Measurements from ENCODE around the gene YBX3. TPM values are rescaled to one million over a fixed set of nuclear protein-coding genes. Genes with fewer than 3 reads are reported as not detected.

The YBX3 gene
- total and polyA plus RNA-seq, 2 of the 13 experiments (the other 11 are each of a cell fraction or from before 2014, with no cell fraction given), result 77.5 to 99.6 TPM

DNA sequence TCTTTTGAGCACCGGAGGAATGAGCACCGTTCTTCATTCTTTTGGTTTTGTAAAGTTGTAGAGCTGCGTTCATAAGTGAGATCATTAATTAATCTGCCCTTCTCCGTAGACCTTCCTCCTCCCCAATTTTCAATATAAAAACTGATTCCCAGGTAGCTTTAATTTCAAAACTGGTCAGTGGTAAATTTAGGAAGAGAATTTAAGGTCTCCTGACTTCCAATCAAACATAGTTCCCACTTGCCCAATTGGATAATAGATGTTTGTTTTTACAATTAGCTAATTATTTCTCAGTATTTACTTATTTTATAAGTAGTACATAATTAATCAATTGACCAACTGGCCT lies 27.2 kb upstream of the YBX3 start:
- in situ Hi-C loops (cut with HindIII; ENCODE audit: extremely low pct_ligation_motif_present, low pct_unique_long_range_greater_than_20kb) (no loop called here), intact Hi-C loops (cut with micrococcal nuclease; ENCODE audit: unreplicated experiment) (loop anchor here (1.0 to 2.0 kb wide), 2 partner anchors 27 to 516 kb away; partner anchors contain the start of gene YBX3)
- peaks cover 16% of the 10 kb centered on the region; the same call in 1 of the 2 replicates for H3K4me1 ChIP-seq (ENCODE audit: insufficient read depth, low read length)
- H3K36me3 ChIP-seq (replicated peaks in 1 of 2; ENCODE audit: control insufficient read depth in 1 of 2, insufficient read depth in 2 of 2, low read length in 2 of 2), result no peaks in the 10 kb centered on the region
- ATAC-seq (no peak), FAIRE-seq (no peak), DNase-seq (ENCODE audit: low spot score) (no peak)
- no peaks in the 10 kb centered on the region for H4K20me1 ChIP-seq (ENCODE audit: insufficient read depth, low read length)
- no peaks in the 10 kb centered on the region for H3K79me2 ChIP-seq (ENCODE audit: insufficient read depth, low read length)
- H3K4me3 ChIP-seq (replicated peaks in 1 of 3; ENCODE audit: insufficient read depth in 1 of 3, low read depth in 2 of 3, low read length in 3 of 3), result no peak overlapping the region
- peak overlapping the region; percentile 92; the same call in 1 of the 2 replicates for H3K4me2 ChIP-seq (ENCODE audit: low read depth, low read length)
- peaks cover 1% of the 10 kb centered on the region; the same call in 1 of the 2 replicates for H3K9me3 ChIP-seq (ENCODE audit: low read length)
- H3K27ac ChIP-seq (ENCODE audit: extremely low read length, insufficient read depth, low read length), result no peak overlapping the region
- H3K9ac ChIP-seq (ENCODE audit: insufficient read depth, low read depth, low read length), result no peak overlapping the region
- TF ChIP-seq, protein P1, sequence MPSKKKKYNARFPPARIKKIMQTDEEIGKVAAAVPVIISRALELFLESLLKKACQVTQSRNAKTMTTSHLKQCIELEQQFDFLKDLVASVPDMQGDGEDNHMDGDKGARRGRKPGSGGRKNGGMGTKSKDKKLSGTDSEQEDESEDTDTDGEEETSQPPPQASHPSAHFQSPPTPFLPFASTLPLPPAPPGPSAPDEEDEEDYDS (CRISPR knock-in tag; IDR thresholded peaks at IDR 0.05), result no peak
- TF ChIP-seq ZBTB25 (CRISPR knock-in tag; IDR thresholded peaks at IDR 0.05) (0 out of 2 replicates have a peak, but pooled peaks have one; percentile 1), CREB1 (IDR thresholded peaks at IDR 0.05) (no peak), CREB1 (CRISPR knock-in tag; IDR thresholded peaks at IDR 0.05) (peak; percentile 3)
- TF ChIP-seq, protein P2, sequence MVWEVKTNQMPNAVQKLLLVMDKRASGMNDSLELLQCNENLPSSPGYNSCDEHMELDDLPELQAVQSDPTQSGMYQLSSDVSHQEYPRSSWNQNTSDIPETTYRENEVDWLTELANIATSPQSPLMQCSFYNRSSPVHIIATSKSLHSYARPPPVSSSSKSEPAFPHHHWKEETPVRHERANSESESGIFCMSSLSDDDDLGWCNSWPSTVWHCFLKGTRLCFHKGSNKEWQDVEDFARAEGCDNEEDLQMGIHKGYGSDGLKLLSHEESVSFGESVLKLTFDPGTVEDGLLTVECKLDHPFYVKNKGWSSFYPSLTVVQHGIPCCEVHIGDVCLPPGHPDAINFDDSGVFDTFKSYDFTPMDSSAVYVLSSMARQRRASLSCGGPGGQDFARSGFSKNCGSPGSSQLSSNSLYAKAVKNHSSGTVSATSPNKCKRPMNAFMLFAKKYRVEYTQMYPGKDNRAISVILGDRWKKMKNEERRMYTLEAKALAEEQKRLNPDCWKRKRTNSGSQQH (CRISPR knock-in tag; IDR thresholded peaks at IDR 0.05; ENCODE audit: low read depth), result no peak
- ChIA-PET CTCF (ENCODE audit: low intra/inter-chr PET ratio, low total read pairs) (interaction anchor here (0.7 to 2.2 kb wide), 4 partner anchors 27 to 736 kb away, joined by 3 to 11 read pairs (median 6); partner anchors contain the start of gene YBX3), POLR2A (interaction anchor here (1.3 to 1.5 kb wide), 2 partner anchors 27 to 421 kb away, joined by 3 to 4 read pairs; partner anchors contain the start of gene SMIM10L1)
- BruUV-seq (replicated peaks), result no TSS peak
- 0% methylated on average over 4 of the region's 4 CpGs for WGBS (ENCODE audit: low lambda C conversion rate)
- H3K27me3 ChIP-seq (ENCODE audit: control insufficient read depth in 1 of 2, insufficient read depth in 2 of 2, low read length in 2 of 2), result no peaks in the 10 kb centered on the region; a peak in 1 of 5 replicates
- no peak overlapping the region for H2AFZ ChIP-seq (ENCODE audit: low read length)

All from HepG2 (cell line).